ENCODE data around the gene APH1A. TPM values are rescaled to one million over a fixed set of nuclear protein-coding genes. Genes with fewer than 3 reads are reported as not detected.
A peak's percentile ranks its signal among the peaks of the same experiment; 100 is the strongest.
"Not testable (repeated sequence)": the region's sequence is repeated elsewhere in the genome, so short reads cannot be mapped to it uniquely, and the experiment has no call there.

APH1A gene
- total RNA-seq, 1 donor from 2014 or later: 49.3 TPM

DNA sequence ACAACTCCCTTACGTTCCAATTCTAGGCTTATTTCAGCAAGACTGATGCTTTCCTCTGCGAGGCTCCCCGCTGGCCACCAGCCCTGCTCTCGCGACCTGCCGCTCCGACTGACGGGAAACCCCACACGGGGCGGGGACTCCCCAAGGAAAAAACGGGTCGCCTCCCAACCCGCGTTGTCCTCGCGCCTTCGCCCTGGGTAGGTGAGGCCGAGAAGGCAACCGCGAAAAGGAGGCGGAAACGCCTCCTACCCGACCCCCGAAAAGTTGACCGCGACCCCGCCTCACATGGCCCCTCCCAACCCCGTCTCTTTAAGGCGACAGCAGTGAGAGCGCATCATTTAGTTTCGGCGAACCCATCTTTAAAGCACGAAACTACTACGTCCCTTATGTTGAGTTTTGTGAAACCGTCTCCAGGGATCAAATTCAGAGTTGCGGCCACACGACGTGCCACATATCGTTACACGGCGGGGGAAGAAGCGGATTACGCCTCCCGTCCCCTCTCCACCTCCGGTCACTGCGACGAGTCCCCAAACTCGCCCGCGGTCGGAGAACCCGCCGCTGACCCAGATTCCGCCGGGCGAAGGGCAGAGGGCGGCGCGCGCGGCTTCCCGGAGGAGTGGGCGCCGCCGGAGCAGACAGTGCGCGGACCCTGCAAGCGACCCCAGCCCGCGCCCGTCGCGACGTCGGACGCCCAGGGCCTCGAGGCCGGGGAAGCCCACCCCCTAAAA, 34.1 kb downstream of the APH1A start:
- intact Hi-C loops (cut with micrococcal nuclease): no loop called here
- H3K4me3 ChIP-seq: peak overlapping the region; percentile 99
- H3K27me3 ChIP-seq (ENCODE audit: low read depth): no peaks in the 10 kb centered on the region
- H3K36me3 ChIP-seq: peaks cover 10% of the 10 kb centered on the region
- TF ChIP-seq, protein P1, sequence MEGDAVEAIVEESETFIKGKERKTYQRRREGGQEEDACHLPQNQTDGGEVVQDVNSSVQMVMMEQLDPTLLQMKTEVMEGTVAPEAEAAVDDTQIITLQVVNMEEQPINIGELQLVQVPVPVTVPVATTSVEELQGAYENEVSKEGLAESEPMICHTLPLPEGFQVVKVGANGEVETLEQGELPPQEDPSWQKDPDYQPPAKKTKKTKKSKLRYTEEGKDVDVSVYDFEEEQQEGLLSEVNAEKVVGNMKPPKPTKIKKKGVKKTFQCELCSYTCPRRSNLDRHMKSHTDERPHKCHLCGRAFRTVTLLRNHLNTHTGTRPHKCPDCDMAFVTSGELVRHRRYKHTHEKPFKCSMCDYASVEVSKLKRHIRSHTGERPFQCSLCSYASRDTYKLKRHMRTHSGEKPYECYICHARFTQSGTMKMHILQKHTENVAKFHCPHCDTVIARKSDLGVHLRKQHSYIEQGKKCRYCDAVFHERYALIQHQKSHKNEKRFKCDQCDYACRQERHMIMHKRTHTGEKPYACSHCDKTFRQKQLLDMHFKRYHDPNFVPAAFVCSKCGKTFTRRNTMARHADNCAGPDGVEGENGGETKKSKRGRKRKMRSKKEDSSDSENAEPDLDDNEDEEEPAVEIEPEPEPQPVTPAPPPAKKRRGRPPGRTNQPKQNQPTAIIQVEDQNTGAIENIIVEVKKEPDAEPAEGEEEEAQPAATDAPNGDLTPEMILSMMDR (IDR thresholded peaks at IDR 0.05; ENCODE audit: borderline replicate concordance): no peak
- no peaks in the 10 kb centered on the region for H3K9me3 ChIP-seq (replicated peaks)
- H3K27ac ChIP-seq (replicated peaks): peak overlapping the region; percentile 99
- H3K4me1 ChIP-seq: peaks cover 34% of the 10 kb centered on the region
- DNase-seq: peak; percentile 85

DNA sequence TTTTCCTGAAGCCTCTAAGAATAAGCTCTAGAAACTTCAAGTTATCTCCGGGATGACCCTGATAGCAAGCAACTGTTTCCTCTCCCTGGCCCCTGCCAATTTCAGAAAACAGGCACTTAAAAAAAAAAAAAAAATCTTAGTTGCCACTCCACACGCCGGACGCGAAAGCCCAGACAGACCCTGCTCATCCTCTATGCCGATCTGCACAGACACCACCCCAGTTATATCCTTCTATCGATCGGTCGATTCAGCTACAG, 34.6 kb downstream of the APH1A start:
- H3K27me3 ChIP-seq (ENCODE audit: low read depth): no peaks in the 10 kb centered on the region
- H3K27ac ChIP-seq (replicated peaks): peak overlapping the region; percentile 99
- H3K4me1 ChIP-seq: peaks cover 34% of the 10 kb centered on the region
- no peaks in the 10 kb centered on the region for H3K9me3 ChIP-seq (replicated peaks)
- H3K36me3 ChIP-seq: peaks cover 15% of the 10 kb centered on the region
- H3K4me3 ChIP-seq: peak overlapping the region; percentile 99
- intact Hi-C loops (cut with micrococcal nuclease): no loop called here
- TF ChIP-seq, protein P1 (IDR thresholded peaks at IDR 0.05; ENCODE audit: borderline replicate concordance): no peak
- no peak for DNase-seq

DNA sequence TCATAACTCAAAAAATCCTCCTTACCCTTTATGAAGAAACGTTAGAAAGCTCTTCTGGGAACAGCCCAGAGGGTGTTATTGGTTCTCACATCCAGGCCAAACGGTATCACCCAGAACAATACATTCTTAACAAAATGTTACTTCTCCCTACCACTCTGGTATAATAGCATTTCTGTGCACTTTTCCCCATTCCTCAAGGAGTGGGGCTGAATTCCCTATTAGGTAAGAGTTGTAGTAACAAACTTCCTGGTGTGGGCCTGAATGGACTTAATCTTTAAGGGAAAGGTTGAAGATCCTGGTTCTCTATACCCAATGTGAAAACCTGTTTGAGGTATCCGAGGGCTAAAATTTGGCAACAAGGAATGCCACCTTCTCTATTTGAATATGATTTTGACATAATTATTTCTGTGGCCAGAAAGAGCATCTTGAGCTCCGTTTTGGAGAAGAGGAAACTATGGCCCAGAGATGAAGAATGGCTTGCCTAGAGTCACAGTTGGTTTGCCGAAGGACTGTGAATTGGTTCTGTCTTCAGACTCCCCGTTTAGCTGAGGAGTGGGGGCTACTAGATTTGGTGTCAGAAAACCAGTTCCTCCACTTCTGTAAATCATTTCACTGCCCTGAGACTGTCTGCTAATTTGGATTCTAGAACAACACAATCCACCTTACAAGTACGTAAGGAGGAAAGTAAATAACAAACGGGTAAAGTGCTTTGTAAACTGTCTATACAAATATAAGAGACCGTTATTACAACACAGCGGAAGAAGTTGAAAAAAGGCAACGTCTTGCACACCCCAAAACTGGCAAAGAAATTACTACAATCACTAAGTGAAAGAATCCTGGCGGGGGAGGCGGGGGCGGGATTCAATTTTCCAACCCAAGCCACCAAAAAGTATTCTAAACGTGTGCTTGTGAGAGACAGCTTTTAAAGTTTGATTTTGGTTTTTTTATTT, 35.2 kb downstream of the APH1A start:
- TF ChIP-seq, protein P1 (IDR thresholded peaks at IDR 0.05; ENCODE audit: borderline replicate concordance): no peak
- intact Hi-C loops (cut with micrococcal nuclease): no loop called here
- no peak for DNase-seq

DNA sequence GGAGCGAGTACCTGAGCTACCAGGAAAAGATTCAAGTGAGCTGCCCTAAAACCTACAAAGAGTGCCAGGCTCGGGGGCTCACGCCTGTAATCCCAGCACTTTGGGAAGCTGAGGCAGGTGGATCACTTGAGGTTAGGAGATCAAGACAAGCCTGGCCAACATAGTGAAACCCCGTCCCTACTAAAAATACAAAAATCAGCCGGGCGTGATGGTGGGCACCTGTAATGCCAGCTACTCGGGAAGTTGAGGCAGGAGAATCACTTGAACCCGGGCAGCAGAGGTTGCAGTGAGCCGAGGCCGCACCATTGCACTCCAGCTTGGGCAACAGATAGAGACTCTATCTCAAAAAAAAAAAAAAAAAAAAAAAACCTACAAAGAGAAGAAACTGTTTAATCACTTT, 35.9 kb downstream of the APH1A start:
- peak overlapping the region; percentile 99 for H3K27ac ChIP-seq (replicated peaks)

More for the DNA sequence above, 35.2 kb downstream of the APH1A start:
- peaks cover 34% of the 10 kb centered on the region for H3K4me1 ChIP-seq
- no peaks in the 10 kb centered on the region for H3K9me3 ChIP-seq (replicated peaks)
- H3K27me3 ChIP-seq (ENCODE audit: low read depth): no peaks in the 10 kb centered on the region
- peak overlapping the region; percentile 99 for H3K27ac ChIP-seq (replicated peaks)
- H3K4me3 ChIP-seq: peak overlapping the region; percentile 99
- peaks cover 21% of the 10 kb centered on the region for H3K36me3 ChIP-seq

DNA sequence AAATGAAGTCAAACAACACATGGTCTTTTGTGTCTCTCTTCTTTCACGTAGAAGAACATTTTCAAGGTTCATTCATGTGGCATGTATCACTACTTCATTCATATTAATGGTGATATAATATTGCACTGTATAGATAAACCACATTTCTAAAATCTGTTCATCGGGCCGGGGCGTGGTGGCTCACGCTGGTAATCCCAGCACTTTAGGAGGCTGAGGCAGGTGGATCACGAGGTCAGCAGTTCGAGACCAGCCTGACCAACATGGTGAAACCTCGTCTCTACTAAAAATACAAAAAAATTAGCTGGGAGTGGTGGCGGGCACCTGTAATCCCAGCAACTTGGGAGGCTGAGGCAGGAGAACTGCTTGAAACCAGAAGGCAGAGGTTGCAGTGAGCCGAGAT, 40.6 kb downstream of the APH1A start:
- H3K36me3 ChIP-seq: peaks cover 67% of the 10 kb centered on the region
- H3K4me1 ChIP-seq; DNase-seq; H3K27ac ChIP-seq (replicated peaks); H3K4me3 ChIP-seq; H3K27me3 ChIP-seq (ENCODE audit: low read depth); intact Hi-C loops (cut with micrococcal nuclease); H3K9me3 ChIP-seq (replicated peaks): not testable (repeated sequence)

More for the DNA sequence above, 35.9 kb downstream of the APH1A start:
- H3K9me3 ChIP-seq (replicated peaks); H3K4me3 ChIP-seq; intact Hi-C loops (cut with micrococcal nuclease); DNase-seq; H3K27me3 ChIP-seq (ENCODE audit: low read depth): not testable (repeated sequence)
- Histone ChIP-seq H3K4me1 (peaks cover 34% of the 10 kb centered on the region), H3K36me3 (peaks cover 28% of the 10 kb centered on the region)

DNA sequence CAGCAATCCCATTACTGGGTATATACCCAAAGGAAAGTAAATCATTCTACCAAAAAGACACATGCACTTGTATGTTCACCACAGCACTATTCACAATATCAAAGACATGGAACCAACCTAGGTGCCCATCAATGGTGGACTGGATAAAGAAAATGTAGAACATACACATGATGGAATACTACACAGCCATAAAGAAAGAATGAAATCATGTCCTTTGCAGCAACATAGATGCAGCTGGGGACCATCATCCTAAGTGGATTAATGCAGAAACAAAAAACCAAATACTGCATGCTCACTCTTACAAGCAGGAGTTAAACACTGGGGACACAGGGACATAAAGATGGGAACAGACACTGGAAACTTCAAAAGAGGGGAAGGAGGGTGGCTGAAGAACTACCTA, 41.6 kb downstream of the APH1A start:
- DNase-seq: no peak
- no peaks in the 10 kb centered on the region for H3K9me3 ChIP-seq (replicated peaks)
- H3K27me3 ChIP-seq (ENCODE audit: low read depth): no peaks in the 10 kb centered on the region
- intact Hi-C loops (cut with micrococcal nuclease): no loop called here
- H3K36me3 ChIP-seq: peaks cover 76% of the 10 kb centered on the region
- no peak overlapping the region for H3K27ac ChIP-seq (replicated peaks)
- no peaks in the 10 kb centered on the region for H3K4me1 ChIP-seq
- TF ChIP-seq, protein P1 (IDR thresholded peaks at IDR 0.05; ENCODE audit: borderline replicate concordance): no peak
- H3K4me3 ChIP-seq: no peak overlapping the region
